ENCODE data around the gene SCAMP5. TPM values are rescaled to one million over a fixed set of nuclear protein-coding genes. Genes with fewer than 3 reads are reported as not detected.

Gene SCAMP5
- total and polyA plus RNA-seq, 2 of the 4 experiments (the other 2 are of a cell fraction): 0.36 to 1.6 TPM

- no peaks in the 10 kb centered on the region for H3K79me1 ChIP-seq (ENCODE audit: low read depth in 1 of 2, low read length in 2 of 2)
- WGBS, 2 experiments (ENCODE audit: extremely low coverage in 2 of 2, insufficient read length in 1 of 2): no CpG with 5 or more reads among the region's 1 CpG
- H3K14ac ChIP-seq (replicated peaks; ENCODE audit: low read depth, low read length): no peak overlapping the region
- H2AK9ac ChIP-seq (replicated peaks; ENCODE audit: low read depth, low read length, poor library complexity): no peak overlapping the region
- H3K4me1 ChIP-seq (ENCODE audit: control insufficient read depth, insufficient read depth, low read length): peaks cover 3% of the 10 kb centered on the region; the same call in 1 of the 2 replicates
- no peaks in the 10 kb centered on the region for H3K9me1 ChIP-seq (ENCODE audit: insufficient read depth, low read length)
- in situ Hi-C loops (cut with MboI; ENCODE audit: low sequenced_read_pairs): no loop called here
- no peak overlapping the region for H2AFZ ChIP-seq (replicated peaks; ENCODE audit: low read length, poor library complexity)
- no peak overlapping the region for H3K18ac ChIP-seq (ENCODE audit: low read depth, low read length)
- no peak overlapping the region for H2BK120ac ChIP-seq (ENCODE audit: low read depth, low read length)
- TF ChIP-seq NFE2L2 (IDR thresholded peaks at IDR 0.05; ENCODE audit: low read depth, low read length): no peak
- TF ChIP-seq POLR2A (IDR thresholded peaks at IDR 0.05; ENCODE audit: low read depth, low read length): no peak
- no peak for TF ChIP-seq FOS (IDR thresholded peaks at IDR 0.05; ENCODE audit: low read depth, low read length)
- TF ChIP-seq CHD1 (IDR thresholded peaks at IDR 0.05; ENCODE audit: low read depth, low read length): no peak
- no peak overlapping the region for H3K56ac ChIP-seq (ENCODE audit: extremely low read depth, insufficient read depth, low read length)
- H4K5ac ChIP-seq (ENCODE audit: low read depth, low read length): no peak overlapping the region
- no peak overlapping the region for H2BK5ac ChIP-seq (ENCODE audit: low read depth, low read length, poor library complexity, severe bottlenecking)
- H3K9me3 ChIP-seq (ENCODE audit: control insufficient read depth, insufficient read depth, low read length): no peaks in the 10 kb centered on the region
- no peak overlapping the region for H3K23ac ChIP-seq (ENCODE audit: low read depth, low read length)
- H2BK15ac ChIP-seq (ENCODE audit: low read depth, low read length): no peak overlapping the region
- H4K91ac ChIP-seq (ENCODE audit: insufficient read depth, low read depth, low read length): no peak overlapping the region
- ATAC-seq (ENCODE audit: low read depth) (no peak), DNase-seq (no peak)
- H3K9ac ChIP-seq (ENCODE audit: low read depth, low read length): no peak overlapping the region
- no peak overlapping the region for H4K8ac ChIP-seq (ENCODE audit: low read depth in 2 of 2, low read length in 2 of 2)
- no TSS peak for BruUV-seq (replicated peaks)
- no peak overlapping the region for H3K4me3 ChIP-seq (ENCODE audit: insufficient read depth, low read depth, low read length)
- intact Hi-C loops (cut with micrococcal nuclease): no loop called here
- H3K4ac ChIP-seq (ENCODE audit: low read depth, low read length): no peak overlapping the region
- POLR2A ChIA-PET (ENCODE audit: unreplicated experiment): no interaction called here
- H2AK5ac ChIP-seq (ENCODE audit: low read depth, low read length): no peak overlapping the region
- dilution Hi-C loops (cut with HindIII; ENCODE audit: low sequenced_read_pairs, unreplicated experiment): no loop called here
- no peaks in the 10 kb centered on the region; the same call in 1 of the 2 replicates for H4K20me1 ChIP-seq (ENCODE audit: insufficient read depth, low read length)
- no peak overlapping the region for H3K4me2 ChIP-seq (ENCODE audit: low read depth, low read length)
- H3K27me3 ChIP-seq (ENCODE audit: control insufficient read depth, insufficient read depth, low read length): peaks cover 53% of the 10 kb centered on the region
- no peak overlapping the region for H3K27ac ChIP-seq (ENCODE audit: insufficient read depth, low read length)
- CTCF ChIA-PET: no interaction called here
- no peak overlapping the region for H2BK20ac ChIP-seq (ENCODE audit: low read depth, low read length)
- H3K36me3 ChIP-seq (ENCODE audit: control insufficient read depth, insufficient read depth, low read length): no peaks in the 10 kb centered on the region
These were observed 35.1 kb upstream of the SCAMP5 start for GRCh38 chr15:74960286-74960685.
